Measurements from ENCODE around the gene TOPAZ1. TPM values are rescaled to one million over a fixed set of nuclear protein-coding genes. Genes with fewer than 3 reads are reported as not detected.

TOPAZ1 gene
- total RNA-seq, 4 donors from 2014 or later, result 0.28 TPM; not detected in 3

GRCh38 chr3:44348993-44349392 is 107.3 kb downstream of the TOPAZ1 start:
- no peak for TF ChIP-seq POLR2A (IDR thresholded peaks at IDR 0.05)
- TF ChIP-seq CTCF (IDR thresholded peaks at IDR 0.05), result no peak
- intact Hi-C loops (cut with DNase I; ENCODE audit: low total_unique reads), result no loop called here
- no peaks in the 10 kb centered on the region for H3K36me3 ChIP-seq
- no peaks in the 10 kb centered on the region for H3K27me3 ChIP-seq
- H3K4me1 ChIP-seq, result no peaks in the 10 kb centered on the region
- DNase-seq, result no peak
- H3K27ac ChIP-seq, result no peak overlapping the region
- no peaks in the 10 kb centered on the region for H3K9me3 ChIP-seq
- H3K4me3 ChIP-seq, result no peak overlapping the region

- no peak overlapping the region for H3K27ac ChIP-seq
- no peaks in the 10 kb centered on the region for H3K36me3 ChIP-seq
- no peaks in the 10 kb centered on the region for H3K4me1 ChIP-seq
- DNase-seq, result no peak
- TF ChIP-seq POLR2A (IDR thresholded peaks at IDR 0.05), result no peak
- no peak for TF ChIP-seq CTCF (IDR thresholded peaks at IDR 0.05)
- no peaks in the 10 kb centered on the region for H3K27me3 ChIP-seq
- intact Hi-C loops (cut with DNase I; ENCODE audit: low total_unique reads), result no loop called here
- H3K4me3 ChIP-seq, result no peak overlapping the region
- no peaks in the 10 kb centered on the region for H3K9me3 ChIP-seq
These were observed 111.8 kb downstream of the TOPAZ1 start for GRCh38 chr3:44353355-44353924.

GRCh38 chr3:44355362-44356033 is 113.8 kb downstream of the TOPAZ1 start:
- no peaks in the 10 kb centered on the region for H3K27me3 ChIP-seq
- no peaks in the 10 kb centered on the region for H3K4me1 ChIP-seq
- DNase-seq, result peak in 1 of 2 donors; percentile 23
- TF ChIP-seq CTCF (IDR thresholded peaks at IDR 0.05), result no peak
- TF ChIP-seq POLR2A (IDR thresholded peaks at IDR 0.05), result no peak
- no peak overlapping the region for H3K4me3 ChIP-seq
- intact Hi-C loops (cut with DNase I; ENCODE audit: low total_unique reads), result no loop called here
- no peaks in the 10 kb centered on the region for H3K36me3 ChIP-seq
- H3K9me3 ChIP-seq, result no peaks in the 10 kb centered on the region
- H3K27ac ChIP-seq, result peak overlapping the region; percentile 33 to 66

- H3K36me3 ChIP-seq, result no peaks in the 10 kb centered on the region
- no peaks in the 10 kb centered on the region for H3K27me3 ChIP-seq
- no peak for TF ChIP-seq CTCF (IDR thresholded peaks at IDR 0.05)
- no peak for TF ChIP-seq POLR2A (IDR thresholded peaks at IDR 0.05)
- H3K4me1 ChIP-seq, result no peaks in the 10 kb centered on the region
- DNase-seq, result no peak
- intact Hi-C loops (cut with DNase I; ENCODE audit: low total_unique reads), result no loop called here
- H3K27ac ChIP-seq, result no peak overlapping the region
- no peak overlapping the region for H3K4me3 ChIP-seq
- H3K9me3 ChIP-seq, result no peaks in the 10 kb centered on the region
These were observed 117.6 kb downstream of the TOPAZ1 start for GRCh38 chr3:44359146-44359751.

GRCh38 chr3:44363591-44363990 is 121.9 kb downstream of the TOPAZ1 start:
- Histone ChIP-seq H3K27ac (no peak overlapping the region), H3K4me1 (no peaks in the 10 kb centered on the region), H3K9me3 (no peaks in the 10 kb centered on the region), H3K36me3 (no peaks in the 10 kb centered on the region), H3K4me3 (no peak overlapping the region), H3K27me3 (no peaks in the 10 kb centered on the region)
- intact Hi-C loops (cut with DNase I; ENCODE audit: low total_unique reads), result no loop called here
- no peak for TF ChIP-seq POLR2A (IDR thresholded peaks at IDR 0.05)
- TF ChIP-seq CTCF (IDR thresholded peaks at IDR 0.05), result no peak
- no peak for DNase-seq
